HUES64 (cell line): ENCODE data around the gene TTC23L.

Experiments
- H3K27ac ChIP-seq: 2 replicates; pipeline ENCODE4 v1.7.0; 2013; ENCODE audit warnings: low read depth, low read length, inconsistent platforms
- H3K27me3 ChIP-seq: 2 replicates; pipeline ENCODE4 v1.6.1; 2013; ENCODE audit warnings: mild to moderate bottlenecking, low read length; ENCODE audit not compliant: insufficient read depth
- H3K36me3 ChIP-seq: 2 replicates; pipeline ENCODE4 v1.6.1; 2013; ENCODE audit warnings: mild to moderate bottlenecking, low read length; ENCODE audit not compliant: insufficient read depth
- H3K4me1 ChIP-seq: 2 replicates; pipeline ENCODE4 v1.6.1; 2013; ENCODE audit warnings: mild to moderate bottlenecking, low read length, moderate library complexity; ENCODE audit not compliant: insufficient read depth
- H3K4me3 ChIP-seq: 2 replicates; pipeline ENCODE4 v1.5.1; 2013; ENCODE audit warnings: mild to moderate bottlenecking, low read length, moderate library complexity
- H3K9ac ChIP-seq: 2 replicates; pipeline ENCODE4 v1.6.1; 2013; ENCODE audit warnings: mild to moderate bottlenecking, low read depth, low read length
- H3K9me3 ChIP-seq: 2 replicates; pipeline ENCODE4 v1.6.1; 2013; ENCODE audit warnings: low read depth, low read length; ENCODE audit not compliant: insufficient read depth
- WGBS: fragments of 150-250, 120-280 bp; methylation state at CpG from one replicate; pipeline ENCODE4 v1.1.7; 2013; ENCODE audit warnings: missing lambda C conversion rate; 5-methylcytosine and 5-hydroxymethylcytosine counted together

Gene TTC23L

DNA sequence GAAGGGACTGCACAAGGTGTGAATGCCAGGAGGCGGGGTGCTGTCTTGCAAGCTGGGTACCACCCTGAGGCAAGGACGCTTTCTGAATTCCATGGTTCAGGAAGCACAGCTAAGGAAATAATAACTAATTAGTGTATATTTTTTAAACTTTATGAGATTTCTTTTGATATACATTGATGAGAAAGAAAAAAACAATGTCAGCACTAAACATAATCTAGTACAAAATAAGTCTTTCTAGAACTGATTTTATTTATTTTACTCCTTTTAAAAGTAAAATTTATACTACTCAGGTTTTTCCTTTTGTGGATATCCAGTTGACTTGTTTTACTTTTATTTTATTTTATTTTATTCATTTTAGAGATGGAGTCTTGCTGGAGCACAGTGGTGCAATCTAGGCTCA, 94.0 kb downstream of the TTC23L start:
- H3K27me3 ChIP-seq: no peaks in the 10 kb centered on the region
- no peaks in the 10 kb centered on the region for H3K9me3 ChIP-seq
- WGBS: 90% methylated on average over 2 of the region's 2 CpGs

DNA sequence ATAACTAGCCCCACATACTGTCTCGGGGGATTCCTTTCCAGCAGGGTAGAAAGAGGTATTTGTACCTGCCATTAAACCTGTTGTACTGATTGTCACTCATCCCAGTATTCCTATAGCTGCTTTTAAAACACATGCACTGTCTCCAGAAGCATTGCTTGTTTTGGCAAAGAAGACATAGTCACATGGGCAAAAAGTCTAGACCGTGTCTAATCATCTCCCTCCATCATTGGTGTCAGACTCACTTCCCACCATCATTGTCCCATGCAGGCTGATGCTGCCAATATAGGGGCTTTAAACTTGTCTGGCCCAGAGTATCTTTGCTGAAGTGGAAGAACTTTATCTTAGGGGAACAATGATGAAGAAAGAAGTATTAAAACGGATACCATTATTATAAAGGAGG, 103.0 kb downstream of the TTC23L start:
- WGBS: 94% methylated on average over 3 of the region's 3 CpGs
- Histone ChIP-seq H3K27me3 (no peaks in the 10 kb centered on the region), H3K27ac (no peak overlapping the region), H3K9ac (no peak overlapping the region), H3K9me3 (no peaks in the 10 kb centered on the region), H3K4me3 (no peak overlapping the region), H3K4me1 (no peaks in the 10 kb centered on the region), H3K36me3 (peaks cover 95% of the 10 kb centered on the region)

More for the DNA sequence above, 94.0 kb downstream of the TTC23L start:
- Histone ChIP-seq H3K9ac (no peak overlapping the region), H3K27ac (no peak overlapping the region), H3K36me3 (peaks cover 47% of the 10 kb centered on the region), H3K4me3 (no peak overlapping the region), H3K4me1 (peaks cover 13% of the 10 kb centered on the region)

DNA sequence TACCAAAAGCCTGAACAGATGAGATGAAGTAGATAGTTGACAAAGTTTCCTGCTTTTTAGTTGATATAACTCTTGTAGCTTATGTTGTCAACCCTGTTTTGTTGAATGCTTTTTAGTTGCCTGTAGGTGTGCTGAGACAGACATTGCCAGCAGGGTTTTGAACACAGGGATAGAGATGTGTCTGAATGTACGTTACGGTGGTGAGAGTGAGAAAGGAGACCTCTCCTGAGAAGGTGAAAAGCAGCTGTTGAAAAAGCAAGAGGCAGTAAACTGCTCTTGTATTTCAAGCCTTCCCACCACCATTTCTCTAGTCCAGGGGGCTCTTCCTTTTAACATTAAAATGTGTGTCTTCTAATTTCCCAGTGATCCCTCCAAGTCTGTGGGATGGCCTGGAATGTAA, 105.1 kb downstream of the TTC23L start:
- no peaks in the 10 kb centered on the region for H3K9me3 ChIP-seq
- H3K27ac ChIP-seq: no peak overlapping the region
- peaks cover 92% of the 10 kb centered on the region for H3K36me3 ChIP-seq
- no peak overlapping the region for H3K9ac ChIP-seq
- no peaks in the 10 kb centered on the region for H3K27me3 ChIP-seq
- 91% methylated on average over 2 of the region's 2 CpGs for WGBS
- no peak overlapping the region for H3K4me3 ChIP-seq
- H3K4me1 ChIP-seq: no peaks in the 10 kb centered on the region

DNA sequence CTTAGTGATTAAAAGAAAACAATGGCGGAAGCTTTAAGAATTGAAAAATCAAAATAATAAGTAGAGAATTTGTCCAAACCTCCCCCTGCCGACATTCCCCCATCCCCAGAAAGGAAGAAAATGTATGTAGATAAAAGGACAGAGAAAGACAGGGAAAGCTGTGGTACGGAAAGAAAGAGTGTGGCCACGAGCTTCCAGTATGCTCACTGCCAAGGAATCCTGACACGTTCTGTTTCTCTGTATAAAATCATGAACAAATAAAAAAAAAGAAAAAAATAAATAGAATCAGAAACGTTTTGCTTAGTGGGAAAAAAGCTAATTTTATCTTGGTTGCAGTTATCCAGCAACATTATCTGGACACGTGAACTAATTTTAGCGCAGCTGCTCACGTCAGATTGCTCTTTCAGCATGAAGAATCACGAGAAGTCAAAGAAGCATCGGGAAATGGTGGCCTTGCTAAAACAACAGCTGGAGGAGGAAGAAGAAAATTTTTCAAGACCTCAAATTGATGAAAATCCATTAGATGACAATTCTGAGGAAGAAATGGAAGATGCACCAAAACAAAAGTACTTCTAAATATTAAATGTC, 105.6 kb downstream of the TTC23L start:
- Histone ChIP-seq H3K36me3 (peaks cover 95% of the 10 kb centered on the region), H3K27me3 (no peaks in the 10 kb centered on the region), H3K9ac (no peak overlapping the region), H3K4me3 (no peak overlapping the region), H3K27ac (no peak overlapping the region), H3K4me1 (no peaks in the 10 kb centered on the region), H3K9me3 (no peaks in the 10 kb centered on the region)
- WGBS: 94% methylated on average over 9 of the region's 11 CpGs
